SU-DHL-6 (cell line): ENCODE data around the gene ZCCHC18.

Experiments
- H2AFZ ChIP-seq: fragments of 200-600 bp; sonication (generic); 2 replicates; pipeline ENCODE4 v1.6.1; 2014; ENCODE audit warnings: low read depth, mild to moderate bottlenecking, moderate library complexity, mixed read lengths, antibody characterized with exemption, low read length; ENCODE audit not compliant: severe bottlenecking
- H3F3A ChIP-seq: fragments of 200-600 bp; shearing (Covaris generic); 2 replicates; pipeline ENCODE4 v1.6.0; 2016; ENCODE audit warnings: antibody characterized with exemption, mild to moderate bottlenecking; ENCODE audit not compliant: insufficient read depth
- H3K27ac ChIP-seq: fragments of 200-600 bp; sonication (generic); 2 replicates; pipeline ENCODE4 v1.5.1; 2016; ENCODE audit warnings: low read depth, mild to moderate bottlenecking, low read length, moderate library complexity, mixed read lengths
- H3K27me3 ChIP-seq: fragments of 200-600 bp; sonication (generic), shearing (Covaris generic); 2 replicates; pipeline ENCODE4 v1.6.0; 2014; ENCODE audit warnings: mild to moderate bottlenecking, low read length
- H3K36me3 ChIP-seq: fragments of 200-600 bp; sonication (generic); 2 replicates; pipeline ENCODE4 v1.6.1; 2014; ENCODE audit warnings: mild to moderate bottlenecking, low read length, mixed read lengths
- H3K4me2 ChIP-seq: fragments of 300-600, 200-600 bp; shearing (Covaris generic), sonication (generic); 2 replicates; pipeline ENCODE4 v1.6.0; 2014; ENCODE audit warnings: low read length, low read depth, mild to moderate bottlenecking; ENCODE audit not compliant: poor library complexity, severe bottlenecking
- H3K4me3 ChIP-seq: fragments of 200-600 bp; sonication (generic); 2 replicates; pipeline ENCODE4 v1.5.1; 2014; ENCODE audit warnings: antibody characterized with exemption, low read length, mild to moderate bottlenecking, mixed read lengths; ENCODE audit not compliant: insufficient read depth, poor library complexity, severe bottlenecking
- H3K79me2 ChIP-seq: fragments of 200-600 bp; sonication (generic); 2 replicates; pipeline ENCODE4 v1.6.1; 2014; ENCODE audit warnings: mild to moderate bottlenecking, low read length, moderate library complexity; ENCODE audit not compliant: insufficient read depth
- H3K9ac ChIP-seq: fragments of 200-600 bp; sonication (generic); 2 replicates; pipeline ENCODE4 v1.7.0; 2014; ENCODE audit warnings: mild to moderate bottlenecking, low read length
- H3K9me2 ChIP-seq: fragments of 200-600 bp; sonication (generic); replicated peaks from 2 replicates; pipeline ENCODE4 v1.6.1; 2014; ENCODE audit warnings: low read length; ENCODE audit not compliant: insufficient read depth
- H3K9me3 ChIP-seq: fragments of 200-600 bp; sonication (generic); 2 replicates; pipeline ENCODE4 v1.6.1; 2014; ENCODE audit warnings: low read length, mixed read lengths; ENCODE audit not compliant: insufficient read depth
- H4K20me1 ChIP-seq: fragments of 200-600 bp; sonication (generic); 2 replicates; pipeline ENCODE4 v1.6.1; 2014; ENCODE audit warnings: low read depth, mild to moderate bottlenecking, antibody characterized with exemption, low read length, moderate library complexity, mixed read lengths
- EZH2phosphoT487 ChIP-seq: fragments of 200-600 bp; sonication (generic), shearing (Covaris generic); conservative IDR thresholded peaks from 2 replicates; pipeline ENCODE4 v1.6.1; 2018; ENCODE audit warnings: mild to moderate bottlenecking, antibody characterized with exemption, low read length, moderate library complexity, mixed read lengths
- TF ChIP-seq, protein P1 (sequence below): fragments of 200-600 bp; sonication (generic); IDR thresholded peaks from one replicate; pipeline ENCODE4 v1.5.1; 2017; ENCODE audit warnings: antibody characterized with exemption, mild to moderate bottlenecking, low read length, moderate library complexity; ENCODE audit not compliant: insufficient read depth, poor library complexity, severe bottlenecking

The ZCCHC18 gene

GRCh38 chrX:104134583-104135261, 22.4 kb downstream of the ZCCHC18 start:
- Histone ChIP-seq H3K27ac (no peak overlapping the region), H3K9me2 (no peaks in the 10 kb centered on the region), H3K4me2 (no peak overlapping the region), H4K20me1 (no peaks in the 10 kb centered on the region), H3K9ac (no peak overlapping the region), H3K9me3 (no peaks in the 10 kb centered on the region), H3F3A (no peaks in the 10 kb centered on the region), H3K79me2 (no peaks in the 10 kb centered on the region), H3K27me3 (no peaks in the 10 kb centered on the region), H3K36me3 (no peaks in the 10 kb centered on the region), H2AFZ (no peak overlapping the region), H3K4me3 (no peak overlapping the region)
- no peak for TF ChIP-seq EZH2phosphoT487
- TF ChIP-seq, protein P1, sequence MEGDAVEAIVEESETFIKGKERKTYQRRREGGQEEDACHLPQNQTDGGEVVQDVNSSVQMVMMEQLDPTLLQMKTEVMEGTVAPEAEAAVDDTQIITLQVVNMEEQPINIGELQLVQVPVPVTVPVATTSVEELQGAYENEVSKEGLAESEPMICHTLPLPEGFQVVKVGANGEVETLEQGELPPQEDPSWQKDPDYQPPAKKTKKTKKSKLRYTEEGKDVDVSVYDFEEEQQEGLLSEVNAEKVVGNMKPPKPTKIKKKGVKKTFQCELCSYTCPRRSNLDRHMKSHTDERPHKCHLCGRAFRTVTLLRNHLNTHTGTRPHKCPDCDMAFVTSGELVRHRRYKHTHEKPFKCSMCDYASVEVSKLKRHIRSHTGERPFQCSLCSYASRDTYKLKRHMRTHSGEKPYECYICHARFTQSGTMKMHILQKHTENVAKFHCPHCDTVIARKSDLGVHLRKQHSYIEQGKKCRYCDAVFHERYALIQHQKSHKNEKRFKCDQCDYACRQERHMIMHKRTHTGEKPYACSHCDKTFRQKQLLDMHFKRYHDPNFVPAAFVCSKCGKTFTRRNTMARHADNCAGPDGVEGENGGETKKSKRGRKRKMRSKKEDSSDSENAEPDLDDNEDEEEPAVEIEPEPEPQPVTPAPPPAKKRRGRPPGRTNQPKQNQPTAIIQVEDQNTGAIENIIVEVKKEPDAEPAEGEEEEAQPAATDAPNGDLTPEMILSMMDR: no peak

- H3K9ac ChIP-seq: no peak overlapping the region
- TF ChIP-seq, protein P1: no peak
- no peak for TF ChIP-seq EZH2phosphoT487
- H3K36me3 ChIP-seq: no peaks in the 10 kb centered on the region
- H3K9me2 ChIP-seq: no peaks in the 10 kb centered on the region
- no peak overlapping the region for H3K4me3 ChIP-seq
- H3K9me3 ChIP-seq: no peaks in the 10 kb centered on the region
- no peak overlapping the region for H3K4me2 ChIP-seq
- H3F3A ChIP-seq: no peaks in the 10 kb centered on the region
- H3K27me3 ChIP-seq: no peaks in the 10 kb centered on the region
- H4K20me1 ChIP-seq: no peaks in the 10 kb centered on the region
- no peak overlapping the region for H2AFZ ChIP-seq
- H3K27ac ChIP-seq: no peak overlapping the region
- H3K79me2 ChIP-seq: no peaks in the 10 kb centered on the region
Observed at GRCh38 chrX:104135677-104136076, 23.4 kb downstream of the ZCCHC18 start.

GRCh38 chrX:104136241-104137019, 24.1 kb downstream of the ZCCHC18 start:
- Histone ChIP-seq H3K9ac (no peak overlapping the region), H3K4me3 (no peak overlapping the region)

More at GRCh38 chrX:104136241-104137019, 24.1 kb downstream of the ZCCHC18 start:
- Histone ChIP-seq H3K9me3 (no peaks in the 10 kb centered on the region), H3F3A (no peaks in the 10 kb centered on the region), H2AFZ (no peak overlapping the region), H3K27ac (no peak overlapping the region), H3K79me2 (no peaks in the 10 kb centered on the region), H3K36me3 (no peaks in the 10 kb centered on the region), H3K9me2 (no peaks in the 10 kb centered on the region), H4K20me1 (no peaks in the 10 kb centered on the region), H3K4me2 (no peak overlapping the region), H3K27me3 (no peaks in the 10 kb centered on the region)
- no peak for TF ChIP-seq EZH2phosphoT487
- TF ChIP-seq, protein P1: no peak
